HG03045 (cell line): ENCODE results near the gene CALCOCO2.
"Not testable (repeated sequence)": the region's sequence is repeated elsewhere in the genome, so short reads cannot be mapped to it uniquely, and the experiment has no call there.

Source experiments
- ATAC-seq: cut with Tn5 transposase; IDR thresholded peaks from one replicate; pipeline ENCODE4 v1.9.1; 2021; ENCODE audit warnings: mild to moderate bottlenecking, moderate library complexity; ENCODE audit not compliant: unreplicated experiment

The CALCOCO2 gene

DNA sequence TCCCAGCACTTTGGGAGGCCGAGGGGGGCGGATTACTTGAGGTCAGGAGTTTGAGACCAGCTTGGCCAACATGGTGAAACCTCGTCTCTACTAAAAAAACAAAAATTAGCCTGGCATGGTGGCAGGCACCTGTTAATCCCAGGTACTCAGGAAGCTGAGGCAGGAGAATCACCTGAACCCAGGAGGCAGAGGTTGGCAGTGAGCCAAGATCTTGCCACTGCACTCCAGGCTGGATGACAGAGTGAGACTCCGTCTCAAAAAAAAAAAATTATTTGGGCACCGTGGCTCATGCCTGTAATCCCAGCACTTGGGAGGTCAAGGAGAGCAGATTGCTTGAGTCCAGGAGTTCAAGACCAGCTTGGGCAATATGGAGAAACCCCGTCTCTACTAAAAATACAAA lies 9.9 kb upstream of the CALCOCO2 start:
- not testable (repeated sequence) for ATAC-seq

- ATAC-seq: no peak
These were observed 5.1 kb upstream of the CALCOCO2 start for GRCh38 chr17:48825446-48826381.

DNA sequence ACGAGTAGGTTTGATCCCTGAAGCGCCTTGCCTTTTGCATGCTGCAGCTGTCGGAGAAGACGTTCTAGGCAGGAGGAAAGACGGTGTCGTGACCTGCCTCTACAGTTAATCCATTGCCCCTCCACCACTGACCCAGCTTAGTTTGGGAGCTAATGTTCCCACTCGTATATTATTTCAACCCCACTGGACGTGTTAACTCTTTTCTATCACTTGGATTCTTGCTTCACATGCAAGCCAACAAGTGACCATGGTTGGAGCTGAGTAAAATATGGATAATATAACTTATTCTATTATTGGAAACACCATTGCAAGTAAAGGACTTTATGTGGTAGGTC lies 681 bp downstream of the CALCOCO2 start:
- no peak for ATAC-seq

- no peak for ATAC-seq
These were observed 4.1 kb downstream of the CALCOCO2 start for GRCh38 chr17:48834973-48835372.

DNA sequence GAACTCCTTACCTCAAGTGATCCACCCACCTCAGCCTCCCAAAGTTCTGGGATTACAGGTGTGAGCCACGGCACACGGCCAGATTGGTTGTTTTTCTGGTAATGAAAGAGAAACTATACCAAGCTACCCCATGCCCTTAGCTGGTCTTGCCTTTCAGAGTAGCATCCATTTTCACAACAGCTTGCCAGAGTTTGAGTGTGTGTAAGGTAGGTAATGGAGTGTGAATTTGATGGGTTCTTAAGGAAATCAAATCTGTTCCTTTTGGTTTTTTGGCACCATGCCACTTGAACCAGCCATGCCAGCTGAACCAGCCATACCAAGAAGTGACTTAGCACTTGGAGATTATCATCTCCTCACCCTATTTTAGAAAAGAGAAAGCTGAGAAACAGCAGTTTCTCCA lies 5.1 kb downstream of the CALCOCO2 start:
- no peak for ATAC-seq

GRCh38 chr17:48837458-48837857 lies 6.6 kb downstream of the CALCOCO2 start:
- ATAC-seq: not testable (repeated sequence)

DNA sequence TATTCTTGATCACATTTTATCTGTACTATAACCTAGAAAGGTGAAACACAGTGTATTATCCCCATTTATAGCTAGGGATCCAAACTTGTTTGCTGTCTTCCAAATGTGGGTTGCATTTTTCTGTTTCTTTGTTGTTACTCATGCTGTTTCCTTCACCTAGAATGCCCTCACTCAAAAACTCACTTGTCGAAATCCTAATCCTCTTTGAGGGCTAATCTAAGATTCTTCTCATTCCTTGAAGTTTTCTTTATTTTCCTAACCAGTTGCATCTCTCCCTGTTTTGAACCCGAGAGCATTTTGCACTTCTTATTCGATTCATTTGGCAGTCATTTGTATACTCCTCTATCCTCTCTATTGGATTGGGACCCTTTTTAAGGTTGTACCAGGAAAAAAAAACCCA lies 9.6 kb downstream of the CALCOCO2 start:
- no peak for ATAC-seq

GRCh38 chr17:48841395-48841831 lies 10.6 kb downstream of the CALCOCO2 start:
- ATAC-seq: peak; percentile 68

DNA sequence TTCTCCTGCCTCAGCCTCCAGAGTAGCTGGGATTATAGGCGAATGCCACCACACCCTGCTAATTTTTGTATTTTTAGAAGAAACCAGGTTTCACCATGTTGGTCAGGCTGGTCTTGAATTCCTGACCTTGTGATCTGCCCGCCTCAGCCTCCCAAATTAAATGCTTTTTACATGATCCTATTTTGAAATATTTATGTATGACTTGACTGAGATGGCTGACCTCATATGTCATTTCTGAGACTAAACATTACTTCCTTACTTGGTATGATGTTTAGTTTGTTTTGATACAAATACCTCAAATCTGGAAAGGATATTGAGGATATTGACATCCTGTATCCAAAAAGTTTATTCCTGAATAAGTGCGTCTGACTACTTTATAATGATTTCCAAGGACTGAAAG lies 11.9 kb downstream of the CALCOCO2 start:
- no peak for ATAC-seq

DNA sequence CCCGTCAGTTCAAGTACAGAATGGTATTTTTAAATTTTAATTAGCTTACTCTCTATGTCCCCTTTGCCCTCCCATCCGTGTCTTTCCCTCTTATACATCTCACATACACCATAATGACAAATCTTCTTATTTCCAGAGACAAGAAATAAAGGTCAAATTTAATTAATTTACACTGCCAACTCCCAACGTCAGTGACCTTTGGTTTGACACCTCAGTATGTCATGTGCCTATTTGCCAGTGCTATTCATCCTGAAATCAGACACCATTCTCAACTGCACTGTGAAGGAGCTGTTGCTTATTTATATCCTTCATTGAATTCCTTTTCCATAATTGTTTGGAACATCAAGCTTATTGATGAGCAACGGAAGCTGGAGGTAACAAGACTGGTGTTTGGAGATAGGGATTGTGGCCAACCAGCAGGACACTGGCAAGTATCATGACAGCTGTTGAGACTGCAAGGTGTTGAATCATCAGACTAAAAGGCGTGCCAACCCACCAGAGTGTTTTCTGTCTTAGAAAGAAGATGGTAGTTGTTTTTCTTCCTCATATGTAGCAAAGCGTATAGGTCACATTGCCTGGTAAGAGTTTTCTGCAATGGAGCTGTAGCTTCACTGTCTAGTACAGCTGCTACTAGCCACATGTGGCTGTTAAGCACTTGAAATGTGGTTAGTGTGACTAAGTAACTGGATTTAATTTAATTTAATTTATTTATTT lies 12.5 kb downstream of the CALCOCO2 start:
- ATAC-seq: no peak

DNA sequence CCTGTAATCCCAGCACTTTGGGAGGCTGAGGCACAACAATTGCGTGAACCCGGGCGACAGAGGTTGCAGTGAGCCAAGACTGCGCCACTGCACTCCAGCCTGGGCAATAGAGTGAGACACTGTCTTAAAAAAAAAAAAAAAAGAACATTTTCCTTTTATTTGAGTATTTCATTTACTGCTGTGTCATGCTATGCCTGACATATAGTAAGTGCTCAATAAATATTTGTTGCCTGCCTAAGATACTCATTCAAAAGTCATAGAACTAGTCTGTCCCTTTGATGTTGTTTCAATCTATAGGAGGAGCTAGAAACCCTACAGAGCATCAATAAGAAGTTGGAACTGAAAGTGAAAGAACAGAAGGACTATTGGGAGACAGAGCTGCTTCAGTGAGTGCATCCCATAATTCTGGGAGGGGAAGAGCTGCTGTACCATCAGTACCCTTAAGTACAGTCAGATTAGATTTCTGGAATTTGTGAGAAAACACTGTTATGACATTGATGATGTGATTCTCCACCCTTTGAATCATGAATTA lies 20.0 kb downstream of the CALCOCO2 start:
- ATAC-seq: no peak

- ATAC-seq: no peak
These were observed 24.1 kb downstream of the CALCOCO2 start for GRCh38 chr17:48854774-48855476.

DNA sequence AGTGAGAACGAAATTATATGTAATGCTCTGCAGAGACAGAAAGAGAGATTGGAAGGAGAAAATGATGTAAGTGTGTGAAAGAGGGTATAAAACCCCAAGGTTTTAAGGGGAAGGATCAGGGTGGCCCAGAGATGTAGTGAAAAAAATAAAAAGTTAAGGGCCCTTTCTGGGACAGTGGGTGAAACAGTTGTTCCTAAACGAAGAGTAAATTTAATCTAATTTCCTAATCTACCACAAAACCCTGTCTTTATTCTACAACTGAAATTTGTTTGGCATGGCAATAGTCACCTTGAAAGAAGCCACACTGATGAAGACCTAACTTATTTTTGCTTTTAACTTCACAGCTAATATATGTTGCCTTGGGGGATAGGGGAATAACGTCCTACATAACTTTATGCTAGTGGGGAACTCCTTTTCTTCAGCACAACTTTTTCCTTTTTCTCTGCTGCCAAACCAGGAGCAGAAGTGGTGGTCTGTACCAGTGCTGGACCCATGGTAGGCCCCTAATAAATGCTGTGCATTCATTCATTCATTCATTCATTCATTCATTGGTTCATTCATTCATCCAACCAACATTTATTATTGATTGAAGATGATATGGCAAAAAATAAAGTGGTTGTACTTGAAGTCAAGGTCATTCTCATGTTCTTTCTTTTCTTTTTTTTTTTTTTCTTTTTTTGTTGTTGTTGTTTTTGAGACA lies 25.4 kb downstream of the CALCOCO2 start:
- ATAC-seq: no peak

- ATAC-seq: no peak
These were observed 29.2 kb downstream of the CALCOCO2 start for GRCh38 chr17:48860034-48860433.

GRCh38 chr17:48860456-48860855 lies 29.6 kb downstream of the CALCOCO2 start:
- no peak for ATAC-seq

DNA sequence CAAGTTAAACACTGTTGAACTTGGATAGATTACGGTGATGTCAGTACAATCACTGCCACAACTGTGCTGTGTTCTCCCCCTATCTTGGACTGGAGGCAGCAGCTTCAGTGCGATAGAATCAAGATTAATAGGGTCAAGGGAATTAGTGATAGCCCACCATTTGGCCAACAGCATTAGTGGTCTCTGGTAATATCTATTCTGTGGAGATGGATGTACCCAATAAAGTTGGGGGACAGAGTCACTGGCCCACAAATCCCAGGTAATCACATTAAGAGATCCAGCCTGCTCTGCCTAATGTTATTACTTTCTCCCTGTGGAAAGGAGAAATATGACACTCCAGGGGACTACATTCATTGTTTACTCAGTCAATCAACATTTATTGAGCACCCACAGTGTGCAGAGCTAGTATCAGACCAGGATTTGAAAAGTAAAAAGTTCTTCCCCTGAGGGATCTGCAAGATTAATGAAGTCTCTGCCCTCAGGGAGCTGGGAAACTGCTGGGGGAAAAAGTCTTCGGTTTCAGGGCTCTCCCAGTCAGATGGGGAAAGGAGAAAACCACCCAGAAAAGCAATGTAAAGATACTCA lies 38.2 kb downstream of the CALCOCO2 start:
- no peak for ATAC-seq

- ATAC-seq: no peak
These were observed 39.0 kb downstream of the CALCOCO2 start for GRCh38 chr17:48869821-48870318.

GRCh38 chr17:48871035-48871550 lies 40.3 kb downstream of the CALCOCO2 start:
- no peak for ATAC-seq

- no peak for ATAC-seq
These were observed 40.9 kb downstream of the CALCOCO2 start for GRCh38 chr17:48871551-48872351.
